ENCODE data around the gene CRYBG1. TPM values are rescaled to one million over a fixed set of nuclear protein-coding genes. Genes with fewer than 3 reads are reported as not detected.

Gene CRYBG1
- total RNA-seq, 1 donor from 2014 or later, result 16.9 TPM

GRCh38 chr6:106419900-106420613, 59.5 kb downstream of the CRYBG1 start:
- DNase-seq (ENCODE audit: low spot score), result no peak

GRCh38 chr6:106421496-106421895, 61.0 kb downstream of the CRYBG1 start:
- DNase-seq (ENCODE audit: low spot score), result no peak

GRCh38 chr6:106422534-106422933, 62.0 kb downstream of the CRYBG1 start:
- DNase-seq (ENCODE audit: low spot score), result no peak

GRCh38 chr6:106425382-106425781, 64.9 kb downstream of the CRYBG1 start:
- DNase-seq (ENCODE audit: low spot score), result no peak

- DNase-seq (ENCODE audit: low spot score), result no peak
Observed at GRCh38 chr6:106426250-106426970, 65.9 kb downstream of the CRYBG1 start.

- DNase-seq (ENCODE audit: low spot score), result no peak
Observed at GRCh38 chr6:106430466-106430865, 69.9 kb downstream of the CRYBG1 start.

GRCh38 chr6:106431405-106431804, 70.9 kb downstream of the CRYBG1 start:
- no peak for DNase-seq (ENCODE audit: low spot score)

GRCh38 chr6:106431972-106432371, 71.5 kb downstream of the CRYBG1 start:
- DNase-seq (ENCODE audit: low spot score), result no peak

- no peak for DNase-seq (ENCODE audit: low spot score)
Observed at GRCh38 chr6:106434530-106434929, 74.0 kb downstream of the CRYBG1 start.

GRCh38 chr6:106439459-106439858, 78.9 kb downstream of the CRYBG1 start:
- DNase-seq (ENCODE audit: low spot score), result no peak

- no peak for DNase-seq (ENCODE audit: low spot score)
Observed at GRCh38 chr6:106440546-106440945, 80.0 kb downstream of the CRYBG1 start.

- DNase-seq (ENCODE audit: low spot score), result no peak
Observed at GRCh38 chr6:106442395-106442794, 81.9 kb downstream of the CRYBG1 start.

- peak; percentile 59 for DNase-seq (ENCODE audit: low spot score)
Observed at GRCh38 chr6:106444777-106445507, 84.4 kb downstream of the CRYBG1 start.

- no peak for DNase-seq (ENCODE audit: low spot score)
Observed at GRCh38 chr6:106445508-106445878, 85.0 kb downstream of the CRYBG1 start.

- DNase-seq (ENCODE audit: low spot score), result no peak
Observed at GRCh38 chr6:106446287-106446885, 85.9 kb downstream of the CRYBG1 start.

GRCh38 chr6:106446983-106447382, 86.5 kb downstream of the CRYBG1 start:
- no peak for DNase-seq (ENCODE audit: low spot score)

- no peak for DNase-seq (ENCODE audit: low spot score)
Observed at GRCh38 chr6:106448000-106448426, 87.5 kb downstream of the CRYBG1 start.

GRCh38 chr6:106450653-106451052, 90.1 kb downstream of the CRYBG1 start:
- no peak for DNase-seq (ENCODE audit: low spot score)

- no peak for DNase-seq (ENCODE audit: low spot score)
Observed at GRCh38 chr6:106451439-106451838, 90.9 kb downstream of the CRYBG1 start.

- DNase-seq (ENCODE audit: low spot score), result no peak
Observed at GRCh38 chr6:106452628-106453027, 92.1 kb downstream of the CRYBG1 start.

GRCh38 chr6:106453756-106454367, 93.3 kb downstream of the CRYBG1 start:
- DNase-seq (ENCODE audit: low spot score), result no peak

- no peak for DNase-seq (ENCODE audit: low spot score)
Observed at GRCh38 chr6:106456756-106457155, 96.2 kb downstream of the CRYBG1 start.
